Measurements from ENCODE around the gene LRMDA.

LRMDA gene

GRCh38 chr10:76550806-76551205 is 1119.4 kb downstream of the LRMDA start:
- Histone ChIP-seq H3K27me3 (ENCODE audit: insufficient read depth, low read length, poor library complexity) (no peaks in the 10 kb centered on the region), H2AFZ (ENCODE audit: low read depth, low read length) (no peak overlapping the region), H3K4me2 (ENCODE audit: insufficient read depth, low read length) (no peak overlapping the region), H3K4me1 (ENCODE audit: insufficient read depth, low read length) (no peaks in the 10 kb centered on the region), H3K4me3 (ENCODE audit: low read depth in 1 of 2, low read length in 2 of 2) (no peak overlapping the region), H3K79me2 (ENCODE audit: insufficient read depth, low read length) (no peaks in the 10 kb centered on the region), H3K27ac (ENCODE audit: low read length) (no peak overlapping the region), H3K9ac (ENCODE audit: low read depth, low read length) (no peak overlapping the region), H3K9me3 (ENCODE audit: insufficient read depth, low read length, severe bottlenecking) (no peaks in the 10 kb centered on the region), H3K36me3 (ENCODE audit: insufficient read depth, low read length) (no peaks in the 10 kb centered on the region), H4K20me1 (ENCODE audit: insufficient read depth, low read length) (no peaks in the 10 kb centered on the region)
- DNase-seq, result no peak
- no peak for ATAC-seq (ENCODE audit: insufficient read depth, low read depth)
- TF ChIP-seq CTCF (IDR thresholded peaks at IDR 0.05; ENCODE audit: borderline replicate concordance, extremely low read depth, low read length, poor library complexity, severe bottlenecking), result no peak
- TF ChIP-seq EZH2 (IDR thresholded peaks at IDR 0.05; ENCODE audit: borderline replicate concordance, low read depth, low read length, severe bottlenecking), result no peak

- no peak for TF ChIP-seq EZH2 (IDR thresholded peaks at IDR 0.05; ENCODE audit: borderline replicate concordance, low read depth, low read length, severe bottlenecking)
- TF ChIP-seq CTCF (IDR thresholded peaks at IDR 0.05; ENCODE audit: borderline replicate concordance, extremely low read depth, low read length, poor library complexity, severe bottlenecking), result no peak
Observed at GRCh38 chr10:76552091-76552873, 1120.9 kb downstream of the LRMDA start.

GRCh38 chr10:76553263-76554032 is 1122.0 kb downstream of the LRMDA start:
- H3K36me3 ChIP-seq (ENCODE audit: insufficient read depth, low read length), result no peaks in the 10 kb centered on the region
- no peak overlapping the region for H3K4me2 ChIP-seq (ENCODE audit: insufficient read depth, low read length)
- ATAC-seq (ENCODE audit: insufficient read depth, low read depth) (no peak), DNase-seq (no peak)
- no peak overlapping the region for H3K9ac ChIP-seq (ENCODE audit: low read depth, low read length)
- H3K9me3 ChIP-seq (ENCODE audit: insufficient read depth, low read length, severe bottlenecking), result no peaks in the 10 kb centered on the region
- H3K4me1 ChIP-seq (ENCODE audit: insufficient read depth, low read length), result no peaks in the 10 kb centered on the region
- no peak overlapping the region for H3K4me3 ChIP-seq (ENCODE audit: low read depth in 1 of 2, low read length in 2 of 2)
- H4K20me1 ChIP-seq (ENCODE audit: insufficient read depth, low read length), result no peaks in the 10 kb centered on the region
- no peaks in the 10 kb centered on the region for H3K27me3 ChIP-seq (ENCODE audit: insufficient read depth, low read length, poor library complexity)
- H2AFZ ChIP-seq (ENCODE audit: low read depth, low read length), result no peak overlapping the region
- TF ChIP-seq CTCF (IDR thresholded peaks at IDR 0.05; ENCODE audit: borderline replicate concordance, extremely low read depth, low read length, poor library complexity, severe bottlenecking) (no peak), EZH2 (IDR thresholded peaks at IDR 0.05; ENCODE audit: borderline replicate concordance, low read depth, low read length, severe bottlenecking) (no peak)
- H3K27ac ChIP-seq (ENCODE audit: low read length), result no peak overlapping the region
- no peaks in the 10 kb centered on the region for H3K79me2 ChIP-seq (ENCODE audit: insufficient read depth, low read length)

More at GRCh38 chr10:76552091-76552873, 1120.9 kb downstream of the LRMDA start:
- no peaks in the 10 kb centered on the region for H3K27me3 ChIP-seq (ENCODE audit: insufficient read depth, low read length, poor library complexity)
- no peaks in the 10 kb centered on the region for H3K79me2 ChIP-seq (ENCODE audit: insufficient read depth, low read length)
- DNase-seq, result no peak
- no peaks in the 10 kb centered on the region for H3K4me1 ChIP-seq (ENCODE audit: insufficient read depth, low read length)
- no peaks in the 10 kb centered on the region for H4K20me1 ChIP-seq (ENCODE audit: insufficient read depth, low read length)
- H3K9ac ChIP-seq (ENCODE audit: low read depth, low read length), result no peak overlapping the region
- H2AFZ ChIP-seq (ENCODE audit: low read depth, low read length), result no peak overlapping the region
- no peak for ATAC-seq (ENCODE audit: insufficient read depth, low read depth)
- H3K9me3 ChIP-seq (ENCODE audit: insufficient read depth, low read length, severe bottlenecking), result no peaks in the 10 kb centered on the region
- no peak overlapping the region for H3K27ac ChIP-seq (ENCODE audit: low read length)
- no peaks in the 10 kb centered on the region for H3K36me3 ChIP-seq (ENCODE audit: insufficient read depth, low read length)
- no peak overlapping the region for H3K4me2 ChIP-seq (ENCODE audit: insufficient read depth, low read length)
- no peak overlapping the region for H3K4me3 ChIP-seq (ENCODE audit: low read depth in 1 of 2, low read length in 2 of 2)

Data from DND-41 (cell line).